H1 (cell line): ENCODE data around the gene CNOT6L. TPM values are rescaled to one million over a fixed set of nuclear protein-coding genes. Genes with fewer than 3 reads are reported as not detected.

Experiments used
- CHD2 ChIP-seq: IDR thresholded peaks from 2 replicates; pipeline ENCODE4 v1.6.1; 2012; ENCODE audit warnings: low read length, improper control_type of control experiment
- SIN3A ChIP-seq, 2 experiments: IDR thresholded peaks in 1 of 2; conservative IDR thresholded peaks in 1 of 2; 2 replicates each; pipeline ENCODE4 v1.6.1; 2011 to 2012; ENCODE audit warnings: low read length in 2 of 2, improper control_type of control experiment in 1 of 2, low read depth in 1 of 2, mild to moderate bottlenecking in 1 of 2
- polyA plus RNA-seq, 7 experiments: library from polyadenylated mRNA; depleted of rRNA in 3 of 7; stranded (reverse) in 5 of 7; unstranded in 2 of 7; fragments of >200 nt in 5 of 7; fragments of 200-250 nt in 2 of 7; gene quantifications; 1 replicate in 5 of 7; 2 replicates in 1 of 7; 4 replicates in 1 of 7; pipeline versions ENCODE4 v1.2.1 to v1.2.3, GENCODE V29; 2011 to 2013; ENCODE audit warnings: missing spikeins in 2 of 7, mixed read lengths in 2 of 7
- total RNA-seq: library from RNA; stranded (reverse); fragmentation: NEBNext Ultra II Directional; extraction: Animal tissue kit (Norgen Biotek cat#: 25700); gene quantifications from 2 replicates; pipeline ENCODE4 v1.2.1, GENCODE V29; 2021
- TF ChIP-seq, protein P1 (sequence below): fragments of 300-600 bp; sonication (generic); IDR thresholded peaks from 2 replicates; pipeline ENCODE4 v1.7.1; 2012; ENCODE audit warnings: low read length, moderate library complexity, mild to moderate bottlenecking, inconsistent platforms; ENCODE audit not compliant: insufficient replicate concordance

CNOT6L gene
- total and polyA plus RNA-seq, 2 of the 8 experiments (the other 6 are each of a cell fraction or from before 2014, with no cell fraction given), result 2.0 to 22.4 TPM

DNA sequence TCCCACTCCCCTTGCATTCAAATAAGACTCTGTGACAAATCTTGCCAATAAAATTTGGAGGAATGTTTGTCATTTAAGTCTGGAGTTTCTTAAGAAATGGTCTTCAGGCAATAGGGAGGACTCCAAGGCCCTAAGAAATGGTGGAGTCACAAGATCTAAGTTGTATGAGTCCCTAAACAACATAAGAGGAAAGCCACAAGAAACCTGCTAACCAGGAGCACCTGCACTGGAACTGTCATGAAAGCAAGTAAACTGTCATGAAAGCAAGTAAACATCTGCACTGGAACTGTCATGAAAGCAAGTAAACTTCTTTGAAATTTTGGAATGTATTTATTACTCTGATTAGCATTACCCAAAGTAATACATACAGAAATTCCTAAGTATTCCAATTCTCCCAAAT, 3.5 kb downstream of the CNOT6L start (continued):
- TF ChIP-seq, protein P1, sequence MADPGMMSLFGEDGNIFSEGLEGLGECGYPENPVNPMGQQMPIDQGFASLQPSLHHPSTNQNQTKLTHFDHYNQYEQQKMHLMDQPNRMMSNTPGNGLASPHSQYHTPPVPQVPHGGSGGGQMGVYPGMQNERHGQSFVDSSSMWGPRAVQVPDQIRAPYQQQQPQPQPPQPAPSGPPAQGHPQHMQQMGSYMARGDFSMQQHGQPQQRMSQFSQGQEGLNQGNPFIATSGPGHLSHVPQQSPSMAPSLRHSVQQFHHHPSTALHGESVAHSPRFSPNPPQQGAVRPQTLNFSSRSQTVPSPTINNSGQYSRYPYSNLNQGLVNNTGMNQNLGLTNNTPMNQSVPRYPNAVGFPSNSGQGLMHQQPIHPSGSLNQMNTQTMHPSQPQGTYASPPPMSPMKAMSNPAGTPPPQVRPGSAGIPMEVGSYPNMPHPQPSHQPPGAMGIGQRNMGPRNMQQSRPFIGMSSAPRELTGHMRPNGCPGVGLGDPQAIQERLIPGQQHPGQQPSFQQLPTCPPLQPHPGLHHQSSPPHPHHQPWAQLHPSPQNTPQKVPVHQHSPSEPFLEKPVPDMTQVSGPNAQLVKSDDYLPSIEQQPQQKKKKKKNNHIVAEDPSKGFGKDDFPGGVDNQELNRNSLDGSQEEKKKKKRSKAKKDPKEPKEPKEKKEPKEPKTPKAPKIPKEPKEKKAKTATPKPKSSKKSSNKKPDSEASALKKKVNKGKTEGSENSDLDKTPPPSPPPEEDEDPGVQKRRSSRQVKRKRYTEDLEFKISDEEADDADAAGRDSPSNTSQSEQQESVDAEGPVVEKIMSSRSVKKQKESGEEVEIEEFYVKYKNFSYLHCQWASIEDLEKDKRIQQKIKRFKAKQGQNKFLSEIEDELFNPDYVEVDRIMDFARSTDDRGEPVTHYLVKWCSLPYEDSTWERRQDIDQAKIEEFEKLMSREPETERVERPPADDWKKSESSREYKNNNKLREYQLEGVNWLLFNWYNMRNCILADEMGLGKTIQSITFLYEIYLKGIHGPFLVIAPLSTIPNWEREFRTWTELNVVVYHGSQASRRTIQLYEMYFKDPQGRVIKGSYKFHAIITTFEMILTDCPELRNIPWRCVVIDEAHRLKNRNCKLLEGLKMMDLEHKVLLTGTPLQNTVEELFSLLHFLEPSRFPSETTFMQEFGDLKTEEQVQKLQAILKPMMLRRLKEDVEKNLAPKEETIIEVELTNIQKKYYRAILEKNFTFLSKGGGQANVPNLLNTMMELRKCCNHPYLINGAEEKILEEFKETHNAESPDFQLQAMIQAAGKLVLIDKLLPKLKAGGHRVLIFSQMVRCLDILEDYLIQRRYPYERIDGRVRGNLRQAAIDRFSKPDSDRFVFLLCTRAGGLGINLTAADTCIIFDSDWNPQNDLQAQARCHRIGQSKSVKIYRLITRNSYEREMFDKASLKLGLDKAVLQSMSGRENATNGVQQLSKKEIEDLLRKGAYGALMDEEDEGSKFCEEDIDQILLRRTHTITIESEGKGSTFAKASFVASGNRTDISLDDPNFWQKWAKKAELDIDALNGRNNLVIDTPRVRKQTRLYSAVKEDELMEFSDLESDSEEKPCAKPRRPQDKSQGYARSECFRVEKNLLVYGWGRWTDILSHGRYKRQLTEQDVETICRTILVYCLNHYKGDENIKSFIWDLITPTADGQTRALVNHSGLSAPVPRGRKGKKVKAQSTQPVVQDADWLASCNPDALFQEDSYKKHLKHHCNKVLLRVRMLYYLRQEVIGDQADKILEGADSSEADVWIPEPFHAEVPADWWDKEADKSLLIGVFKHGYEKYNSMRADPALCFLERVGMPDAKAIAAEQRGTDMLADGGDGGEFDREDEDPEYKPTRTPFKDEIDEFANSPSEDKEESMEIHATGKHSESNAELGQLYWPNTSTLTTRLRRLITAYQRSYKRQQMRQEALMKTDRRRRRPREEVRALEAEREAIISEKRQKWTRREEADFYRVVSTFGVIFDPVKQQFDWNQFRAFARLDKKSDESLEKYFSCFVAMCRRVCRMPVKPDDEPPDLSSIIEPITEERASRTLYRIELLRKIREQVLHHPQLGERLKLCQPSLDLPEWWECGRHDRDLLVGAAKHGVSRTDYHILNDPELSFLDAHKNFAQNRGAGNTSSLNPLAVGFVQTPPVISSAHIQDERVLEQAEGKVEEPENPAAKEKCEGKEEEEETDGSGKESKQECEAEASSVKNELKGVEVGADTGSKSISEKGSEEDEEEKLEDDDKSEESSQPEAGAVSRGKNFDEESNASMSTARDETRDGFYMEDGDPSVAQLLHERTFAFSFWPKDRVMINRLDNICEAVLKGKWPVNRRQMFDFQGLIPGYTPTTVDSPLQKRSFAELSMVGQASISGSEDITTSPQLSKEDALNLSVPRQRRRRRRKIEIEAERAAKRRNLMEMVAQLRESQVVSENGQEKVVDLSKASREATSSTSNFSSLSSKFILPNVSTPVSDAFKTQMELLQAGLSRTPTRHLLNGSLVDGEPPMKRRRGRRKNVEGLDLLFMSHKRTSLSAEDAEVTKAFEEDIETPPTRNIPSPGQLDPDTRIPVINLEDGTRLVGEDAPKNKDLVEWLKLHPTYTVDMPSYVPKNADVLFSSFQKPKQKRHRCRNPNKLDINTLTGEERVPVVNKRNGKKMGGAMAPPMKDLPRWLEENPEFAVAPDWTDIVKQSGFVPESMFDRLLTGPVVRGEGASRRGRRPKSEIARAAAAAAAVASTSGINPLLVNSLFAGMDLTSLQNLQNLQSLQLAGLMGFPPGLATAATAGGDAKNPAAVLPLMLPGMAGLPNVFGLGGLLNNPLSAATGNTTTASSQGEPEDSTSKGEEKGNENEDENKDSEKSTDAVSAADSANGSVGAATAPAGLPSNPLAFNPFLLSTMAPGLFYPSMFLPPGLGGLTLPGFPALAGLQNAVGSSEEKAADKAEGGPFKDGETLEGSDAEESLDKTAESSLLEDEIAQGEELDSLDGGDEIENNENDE, result no peak
- no peak for TF ChIP-seq CHD2
- no peak for TF ChIP-seq SIN3A (conservative IDR thresholded peaks at IDR 0.05 in 1 of 2, IDR thresholded peaks at IDR 0.05 in 1 of 2; ENCODE audit: low read depth in 1 of 2, low read length in 2 of 2)
